OCI-LY7 (cell line): ENCODE data around the gene ATP6V1B1. TPM values are rescaled to one million over a fixed set of nuclear protein-coding genes. Genes with fewer than 3 reads are reported as not detected.

Experiments used
- BruUV-seq: library from RNA; stranded (reverse); fragments of 400-500 nt; replicated peaks from 2 replicates; lab custom pipeline; 2021; lab: Mats Ljungman, UMichigan
- CTCF ChIA-PET: fragments of 300-600 bp; sonication (Branson Sonifier 250); formaldehyde crosslinking; loops from one replicate; lab custom pipeline; 2022; ENCODE audit warnings: antibody characterized with exemption; ENCODE audit not compliant: unreplicated experiment; lab: Charles Lee
- POLR2A ChIA-PET: fragments of 300-600 bp; sonication (Branson Sonifier 250); formaldehyde crosslinking; loops from one replicate; lab custom pipeline; 2022; ENCODE audit warnings: antibody characterized with exemption; lab: Charles Lee
- DNase-seq: peaks from one replicate; pipeline ENCODE4 v3.0.0-alpha.2; 2015; ENCODE audit warnings: low spot score
- H2AFZ ChIP-seq: fragments of 200-600 bp; sonication (generic), shearing (Covaris generic); 2 replicates; pipeline ENCODE4 v1.6.1; 2014; ENCODE audit warnings: mild to moderate bottlenecking, antibody characterized with exemption, low read length, moderate library complexity
- H3K27ac ChIP-seq: fragments of 200-600 bp; sonication (generic); 2 replicates; pipeline ENCODE4 v1.5.1; 2014; ENCODE audit warnings: mixed run types, low read depth, mild to moderate bottlenecking, moderate library complexity, low read length, inconsistent platforms; ENCODE audit not compliant: poor library complexity, severe bottlenecking
- H3K36me3 ChIP-seq: fragments of 200-600 bp; sonication (generic); 2 replicates; pipeline ENCODE4 v1.6.1; 2014; ENCODE audit warnings: mild to moderate bottlenecking, antibody characterized with exemption, low read length, moderate library complexity, mixed read lengths; ENCODE audit not compliant: insufficient read depth
- H3K4me1 ChIP-seq: fragments of 200-600 bp; sonication (generic); 2 replicates; pipeline ENCODE4 v1.5.1; 2014; ENCODE audit warnings: mild to moderate bottlenecking, low read length; ENCODE audit not compliant: insufficient read depth, poor library complexity, severe bottlenecking
- H3K4me2 ChIP-seq: fragments of 200-600 bp; sonication (generic); 2 replicates; pipeline ENCODE4 v1.6.1; 2014; ENCODE audit warnings: mild to moderate bottlenecking, low read length
- H3K4me3 ChIP-seq: fragments of 200-600 bp; sonication (generic); 2 replicates; pipeline ENCODE4 v1.5.1; 2014; ENCODE audit warnings: mild to moderate bottlenecking, low read depth, low read length; ENCODE audit not compliant: poor library complexity, severe bottlenecking
- H3K79me2 ChIP-seq: fragments of 200-600 bp; sonication (generic); 2 replicates; pipeline ENCODE4 v1.6.1; 2016; ENCODE audit warnings: low read depth, mild to moderate bottlenecking, low read length, moderate library complexity, mixed read lengths; ENCODE audit not compliant: insufficient read depth
- H3K9me2 ChIP-seq: fragments of 200-600 bp; sonication (generic); 2 replicates; pipeline ENCODE4 v1.6.1; 2016; ENCODE audit warnings: mild to moderate bottlenecking, low read length, mixed read lengths; ENCODE audit not compliant: insufficient read depth
- H3K9me3 ChIP-seq: fragments of 200-600 bp; sonication (generic); 2 replicates; pipeline ENCODE4 v1.6.1; 2014; ENCODE audit warnings: mild to moderate bottlenecking, mixed run types, low read length, mixed read lengths
- H4K20me1 ChIP-seq: fragments of 200-600 bp; sonication (generic); 2 replicates; pipeline ENCODE4 v1.6.1; 2014; ENCODE audit warnings: mild to moderate bottlenecking, antibody characterized with exemption, low read length, moderate library complexity, mixed read lengths; ENCODE audit not compliant: insufficient read depth
- EZH2phosphoT487 ChIP-seq: fragments of 200-600 bp; sonication (generic); IDR thresholded peaks from 2 replicates; pipeline ENCODE4 v1.6.1; 2018; ENCODE audit warnings: low read depth, borderline replicate concordance, mild to moderate bottlenecking, mixed run types, antibody characterized with exemption, low read length, moderate library complexity, mixed read lengths
- intact Hi-C: fragments of 100-400 bp; cut with micrococcal nuclease; formaldehyde crosslinking; loops from one replicate; pipeline ENCODE4 v1.10.0; 2022; ENCODE audit not compliant: unreplicated experiment
- total RNA-seq, 2 experiments: library from RNA; depleted of rRNA in 1 of 2; stranded (reverse); fragments of >200 nt in 1 of 2; shearing (Covaris generic) in 1 of 2; gene quantifications; 2 replicates each; pipeline ENCODE4 v1.2.3, GENCODE V29; 2014 to 2022
- TF ChIP-seq, protein P1 (sequence below): fragments of 200-600 bp; sonication (generic); conservative IDR thresholded peaks from 2 replicates; pipeline ENCODE4 v1.5.1; 2014; ENCODE audit warnings: mild to moderate bottlenecking, antibody characterized with exemption, low read length, moderate library complexity, mixed read lengths

ATP6V1B1 gene
- total RNA-seq, 2 experiments from 2014 or later = not detected

DNA sequence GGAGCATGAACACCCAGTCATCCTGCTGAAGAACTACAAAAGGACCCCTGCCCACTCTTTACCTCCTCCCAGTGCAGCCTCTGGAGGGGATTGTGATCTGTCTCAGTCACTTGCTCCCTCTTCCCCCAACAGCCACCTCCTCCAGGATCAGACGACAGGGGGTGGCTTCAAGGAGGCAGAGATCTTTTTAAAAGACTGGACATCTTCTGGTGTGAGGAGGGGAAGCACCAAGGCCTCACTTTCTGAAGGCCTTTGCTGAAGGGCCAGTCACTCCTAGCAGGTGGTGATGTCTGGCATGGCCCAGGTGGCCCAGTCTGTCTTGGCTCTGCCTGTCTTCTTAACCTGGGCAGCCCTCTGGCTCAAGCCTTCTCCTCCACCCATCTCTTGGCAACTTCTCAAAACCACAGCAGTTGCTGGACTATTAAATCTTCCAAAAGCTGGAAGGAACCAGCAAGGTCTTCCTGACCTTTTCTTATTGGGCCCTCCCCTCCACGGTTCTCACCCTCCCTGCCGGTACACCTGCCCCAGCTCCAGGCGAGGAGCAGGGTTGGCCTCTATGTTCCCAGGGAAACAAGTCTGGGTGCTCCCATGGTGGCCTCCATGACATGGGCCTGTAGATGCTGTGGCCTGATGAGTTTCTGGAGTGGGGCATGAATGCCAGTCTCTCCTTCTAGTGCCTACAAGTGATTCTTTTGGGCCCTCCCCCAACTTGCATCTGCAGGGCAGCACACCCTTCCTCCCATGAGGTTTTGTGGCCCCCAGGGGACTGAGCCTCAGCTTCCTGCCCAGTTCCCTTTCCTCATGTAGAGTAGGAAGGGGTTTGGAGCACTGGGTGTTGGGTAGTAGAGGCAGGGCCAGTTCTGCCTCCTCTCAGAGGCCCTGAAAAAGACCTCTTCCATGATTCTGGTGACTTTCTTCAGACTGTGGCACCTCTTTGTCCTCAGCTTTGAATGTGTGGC is 5.0 kb upstream of the ATP6V1B1 start:
- H4K20me1 ChIP-seq = no peaks in the 10 kb centered on the region
- H3K9me3 ChIP-seq = no peaks in the 10 kb centered on the region
- no peaks in the 10 kb centered on the region for H3K79me2 ChIP-seq
- ChIA-PET CTCF (no interaction called here), POLR2A (no interaction called here)
- H3K27ac ChIP-seq = no peak overlapping the region
- H3K9me2 ChIP-seq = no peaks in the 10 kb centered on the region
- no peaks in the 10 kb centered on the region for H3K36me3 ChIP-seq
- peaks cover 7% of the 10 kb centered on the region for H3K4me1 ChIP-seq
- BruUV-seq = no TSS peak
- intact Hi-C loops = no loop called here
- no peak overlapping the region for H3K4me3 ChIP-seq
- TF ChIP-seq, protein P1, sequence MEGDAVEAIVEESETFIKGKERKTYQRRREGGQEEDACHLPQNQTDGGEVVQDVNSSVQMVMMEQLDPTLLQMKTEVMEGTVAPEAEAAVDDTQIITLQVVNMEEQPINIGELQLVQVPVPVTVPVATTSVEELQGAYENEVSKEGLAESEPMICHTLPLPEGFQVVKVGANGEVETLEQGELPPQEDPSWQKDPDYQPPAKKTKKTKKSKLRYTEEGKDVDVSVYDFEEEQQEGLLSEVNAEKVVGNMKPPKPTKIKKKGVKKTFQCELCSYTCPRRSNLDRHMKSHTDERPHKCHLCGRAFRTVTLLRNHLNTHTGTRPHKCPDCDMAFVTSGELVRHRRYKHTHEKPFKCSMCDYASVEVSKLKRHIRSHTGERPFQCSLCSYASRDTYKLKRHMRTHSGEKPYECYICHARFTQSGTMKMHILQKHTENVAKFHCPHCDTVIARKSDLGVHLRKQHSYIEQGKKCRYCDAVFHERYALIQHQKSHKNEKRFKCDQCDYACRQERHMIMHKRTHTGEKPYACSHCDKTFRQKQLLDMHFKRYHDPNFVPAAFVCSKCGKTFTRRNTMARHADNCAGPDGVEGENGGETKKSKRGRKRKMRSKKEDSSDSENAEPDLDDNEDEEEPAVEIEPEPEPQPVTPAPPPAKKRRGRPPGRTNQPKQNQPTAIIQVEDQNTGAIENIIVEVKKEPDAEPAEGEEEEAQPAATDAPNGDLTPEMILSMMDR = no peak
- no peak for TF ChIP-seq EZH2phosphoT487
- H2AFZ ChIP-seq = no peak overlapping the region
- no peak overlapping the region for H3K4me2 ChIP-seq
- no peak for DNase-seq

DNA sequence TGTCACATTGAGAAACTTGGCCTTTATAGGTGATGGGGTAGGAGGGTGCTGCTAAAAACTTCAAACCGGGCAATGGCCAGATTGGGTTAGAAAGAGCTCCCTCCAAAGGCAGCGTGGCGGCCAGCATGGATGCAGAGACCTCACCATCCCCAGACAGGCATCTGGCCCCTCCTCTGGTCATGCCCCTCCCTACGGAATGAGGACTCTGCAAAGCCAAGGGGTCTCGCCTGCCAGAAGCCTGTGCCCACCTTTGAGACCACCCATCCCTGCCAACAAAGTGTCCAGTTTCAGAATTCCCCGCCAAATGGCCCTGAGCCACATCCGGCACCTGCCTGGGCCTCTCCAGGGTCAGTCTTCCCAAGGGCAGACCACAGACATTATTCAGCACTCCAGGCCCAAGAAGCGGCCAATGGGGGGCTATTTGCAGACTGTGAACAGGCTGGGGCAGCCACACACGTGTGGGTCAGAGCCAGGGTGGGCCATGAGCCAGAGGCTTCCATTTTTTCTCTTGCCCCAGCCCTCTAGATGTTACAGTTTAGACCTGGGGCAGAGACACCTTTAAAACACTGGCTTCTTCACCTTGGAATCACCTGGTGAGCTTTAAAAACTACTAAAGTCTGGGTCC is 4.2 kb upstream of the ATP6V1B1 start:
- no peak overlapping the region for H3K4me2 ChIP-seq
- POLR2A ChIA-PET = interaction anchor here (0.5 kb wide), 1 partner anchor 107 kb away, joined by 3 read pairs; no protein-coding TSS in a partner anchor
- H3K36me3 ChIP-seq = no peaks in the 10 kb centered on the region
- no peak overlapping the region for H2AFZ ChIP-seq
- no peak overlapping the region for H3K4me3 ChIP-seq
- peaks cover 7% of the 10 kb centered on the region for H3K4me1 ChIP-seq
- CTCF ChIA-PET = no interaction called here
- no TSS peak for BruUV-seq
- TF ChIP-seq EZH2phosphoT487 = no peak
- TF ChIP-seq, protein P1 = no peak
- intact Hi-C loops = no loop called here
- no peaks in the 10 kb centered on the region for H4K20me1 ChIP-seq
- H3K9me3 ChIP-seq = no peaks in the 10 kb centered on the region
- no peaks in the 10 kb centered on the region for H3K9me2 ChIP-seq
- no peaks in the 10 kb centered on the region for H3K79me2 ChIP-seq
- no peak for DNase-seq
- no peak overlapping the region for H3K27ac ChIP-seq
